HEK293 (cell line): ENCODE data around the gene ADIG.

Source experiments
- CTCF ChIA-PET: fragments of 350-600 bp; formaldehyde crosslinking; extraction: SDS; loops from one replicate; lab custom pipeline; 2021; ENCODE audit warnings: antibody characterized with exemption; lab: Yijun Ruan, JAX
- POLR2A ChIA-PET: fragments of 300-600 bp; formaldehyde crosslinking; extraction: SDS; loops from one replicate; lab custom pipeline; 2020; ENCODE audit warnings: antibody characterized with exemption, inconsistent platforms; lab: Yijun Ruan, JAX
- H3K27ac ChIP-seq: fragments of 200-500 bp; sonication (Bioruptor generic); 2 replicates; pipeline ENCODE4 v1.5.1; 2014; ENCODE audit warnings: low read depth, low read length, control low read depth, inconsistent platforms; ENCODE audit errors: extremely low read depth
- H3K36me3 ChIP-seq, 2 experiments: fragments of 200-500 bp in 1 of 2; sonication (Bioruptor generic) in 1 of 2; 1 replicate in 1 of 2; 2 replicates in 1 of 2; pipeline ENCODE4 v1.5.1; 2014 to 2017; ENCODE audit warnings: inconsistent platforms in 2 of 2, low read length in 2 of 2; ENCODE audit not compliant: control insufficient read depth in 2 of 2, insufficient read depth in 1 of 2
- H3K4me1 ChIP-seq: fragments of 200-500 bp; sonication (Bioruptor generic); 2 replicates; pipeline ENCODE4 v1.5.1; 2014; ENCODE audit warnings: mild to moderate bottlenecking, low read length, inconsistent platforms; ENCODE audit not compliant: control insufficient read depth, insufficient read depth
- H3K4me3 ChIP-seq: 2 replicates; pipeline ENCODE4 v1.5.1; 2011; ENCODE audit warnings: low read depth, mild to moderate bottlenecking, control low read depth, low read length, moderate library complexity
- H3K9me3 ChIP-seq: fragments of 200-500 bp; sonication (Bioruptor generic); 2 replicates; pipeline ENCODE4 v1.5.1; 2014; ENCODE audit warnings: low read depth, low read length, inconsistent platforms; ENCODE audit not compliant: control insufficient read depth, insufficient read depth
- AEBP2 ChIP-seq: fragments of 450-650 bp; formaldehyde crosslinking; IDR thresholded peaks from 2 replicates; pipeline ENCODE4 v1.5.1; 2016; ENCODE audit warnings: missing biosample characterization, missing genetic modification characterization, borderline replicate concordance
- ATF2 ChIP-seq: fragments of 450-650 bp; formaldehyde crosslinking; IDR thresholded peaks from 2 replicates; pipeline ENCODE4 v1.5.1; 2016; ENCODE audit warnings: missing biosample characterization, missing genetic modification characterization, low read depth
- GLI2 ChIP-seq: fragments of 450-650 bp; formaldehyde crosslinking; IDR thresholded peaks from 2 replicates; pipeline ENCODE4; 2017; ENCODE audit warnings: missing biosample characterization, missing genetic modification characterization, low read depth, borderline replicate concordance
- HOXC10 ChIP-seq: sonication (generic); formaldehyde crosslinking; IDR thresholded peaks from 2 replicates; pipeline ENCODE4 v1.8.1; 2023; ENCODE audit warnings: mild to moderate bottlenecking, missing genetic modification reagents
- OVOL3 ChIP-seq: fragments of 450-650 bp; formaldehyde crosslinking; IDR thresholded peaks from 2 replicates; pipeline ENCODE4 v1.5.1; 2016; ENCODE audit warnings: missing biosample characterization, missing genetic modification characterization
- PRDM6 ChIP-seq: fragments of 450-650 bp; formaldehyde crosslinking; IDR thresholded peaks from 2 replicates; pipeline ENCODE4 v1.5.1; 2017; ENCODE audit warnings: missing biosample characterization, missing genetic modification characterization
- SCRT1 ChIP-seq: fragments of 450-650 bp; formaldehyde crosslinking; IDR thresholded peaks from 2 replicates; pipeline ENCODE4 v1.5.1; 2016; ENCODE audit warnings: missing biosample characterization, missing genetic modification characterization, borderline replicate concordance
- SCRT2 ChIP-seq: fragments of 450-650 bp; formaldehyde crosslinking; IDR thresholded peaks from 2 replicates; pipeline ENCODE4 v1.5.1; 2016; ENCODE audit warnings: missing biosample characterization, missing genetic modification characterization
- SETDB1 ChIP-seq: IDR thresholded peaks from one replicate; pipeline ENCODE4 v1.6.1; 2017; ENCODE audit warnings: mild to moderate bottlenecking, low read length, moderate library complexity, mixed read lengths; ENCODE audit not compliant: insufficient read length
- SP3 ChIP-seq: fragments of 450-650 bp; formaldehyde crosslinking; IDR thresholded peaks from 2 replicates; pipeline ENCODE4 v1.5.1; 2016; ENCODE audit warnings: missing biosample characterization, missing genetic modification characterization
- TRIM28 ChIP-seq: IDR thresholded peaks from 2 replicates; pipeline ENCODE4 v1.6.1; 2011; ENCODE audit warnings: low read length, control low read depth, borderline replicate concordance
- YY2 ChIP-seq: fragments of 450-650 bp; formaldehyde crosslinking; IDR thresholded peaks from 2 replicates; pipeline ENCODE4 v1.5.1; 2016; ENCODE audit warnings: missing biosample characterization, missing genetic modification characterization
- ZBTB1 ChIP-seq: fragments of 450-650 bp; formaldehyde crosslinking; IDR thresholded peaks from 2 replicates; pipeline ENCODE4 v1.5.1; 2016; ENCODE audit warnings: missing biosample characterization, missing genetic modification characterization
- ZBTB21 ChIP-seq: fragments of 450-650 bp; formaldehyde crosslinking; IDR thresholded peaks from 2 replicates; pipeline ENCODE4 v1.5.1; 2017; ENCODE audit warnings: missing biosample characterization, missing genetic modification characterization
- ZBTB8A ChIP-seq: fragments of 450-650 bp; formaldehyde crosslinking; IDR thresholded peaks from 2 replicates; pipeline ENCODE4 v1.5.1; 2016; ENCODE audit warnings: missing biosample characterization, missing genetic modification characterization
- ZNF155 ChIP-seq: fragments of 450-650 bp; formaldehyde crosslinking; IDR thresholded peaks from 2 replicates; pipeline ENCODE4 v1.5.1; 2016; ENCODE audit warnings: missing biosample characterization, missing genetic modification characterization
- ZNF26 ChIP-seq: fragments of 450-650 bp; formaldehyde crosslinking; IDR thresholded peaks from 2 replicates; pipeline ENCODE4 v1.5.1; 2016; ENCODE audit warnings: missing biosample characterization, missing genetic modification characterization
- ZNF354C ChIP-seq: fragments of 450-650 bp; formaldehyde crosslinking; IDR thresholded peaks from 2 replicates; pipeline ENCODE4 v1.5.1; 2016; ENCODE audit warnings: missing biosample characterization, missing genetic modification characterization, low read depth, borderline replicate concordance
- ZNF473 ChIP-seq: fragments of 450-650 bp; formaldehyde crosslinking; IDR thresholded peaks from 2 replicates; pipeline ENCODE4 v1.5.1; 2017; ENCODE audit warnings: missing biosample characterization, missing genetic modification characterization
- ZNF514 ChIP-seq: fragments of 450-650 bp; formaldehyde crosslinking; IDR thresholded peaks from 2 replicates; pipeline ENCODE4 v1.5.1; 2016; ENCODE audit warnings: missing biosample characterization, missing genetic modification characterization
- ZNF555 ChIP-seq: fragments of 450-650 bp; formaldehyde crosslinking; conservative IDR thresholded peaks from 2 replicates; pipeline ENCODE4 v1.5.1; 2017; ENCODE audit warnings: missing biosample characterization, mild to moderate bottlenecking, missing genetic modification characterization, inconsistent platforms
- ZNF596 ChIP-seq: fragments of 450-650 bp; IDR thresholded peaks from 2 replicates; pipeline ENCODE4 v1.5.0; 2018; ENCODE audit warnings: missing biosample characterization, mild to moderate bottlenecking, missing genetic modification characterization, moderate library complexity
- ZNF610 ChIP-seq: fragments of 450-650 bp; formaldehyde crosslinking; IDR thresholded peaks from 2 replicates; pipeline ENCODE4 v1.5.1; 2016; ENCODE audit warnings: missing biosample characterization, missing genetic modification characterization, borderline replicate concordance
- ZNF639 ChIP-seq: fragments of 450-650 bp; formaldehyde crosslinking; IDR thresholded peaks from 2 replicates; pipeline ENCODE4 v1.5.1; 2016; ENCODE audit warnings: missing biosample characterization, missing genetic modification characterization
- ZNF654 ChIP-seq: fragments of 450-650 bp; formaldehyde crosslinking; IDR thresholded peaks from 2 replicates; pipeline ENCODE4 v1.5.1; 2016; ENCODE audit warnings: low read depth, missing biosample characterization, missing genetic modification characterization
- ZNF660 ChIP-seq: fragments of 450-650 bp; IDR thresholded peaks from 2 replicates; pipeline ENCODE4 v1.5.1; 2018; ENCODE audit warnings: missing biosample characterization, mild to moderate bottlenecking, missing genetic modification characterization
- ZNF670 ChIP-seq: fragments of 450-650 bp; formaldehyde crosslinking; IDR thresholded peaks from 2 replicates; pipeline ENCODE4 v1.5.1; 2016; ENCODE audit warnings: missing biosample characterization, missing genetic modification characterization, low read depth
- ZNF777 ChIP-seq: fragments of 450-650 bp; formaldehyde crosslinking; IDR thresholded peaks from 2 replicates; pipeline ENCODE4 v1.5.1; 2017; ENCODE audit warnings: missing biosample characterization, missing genetic modification characterization, borderline replicate concordance
- ZNF843 ChIP-seq: fragments of 450-650 bp; formaldehyde crosslinking; IDR thresholded peaks from 2 replicates; pipeline ENCODE4 v1.5.1; 2016; ENCODE audit warnings: missing biosample characterization, missing genetic modification characterization
- ZSCAN4 ChIP-seq: fragments of 450-650 bp; formaldehyde crosslinking; IDR thresholded peaks from 2 replicates; pipeline ENCODE4 v1.5.1; 2017; ENCODE audit warnings: missing biosample characterization, missing genetic modification characterization
- ZXDB ChIP-seq: fragments of 450-650 bp; formaldehyde crosslinking; IDR thresholded peaks from 2 replicates; pipeline ENCODE4 v1.5.1; 2016; ENCODE audit warnings: missing biosample characterization, missing genetic modification characterization

ADIG gene

GRCh38 chr20:38589967-38590675 lies 9.1 kb downstream of the ADIG start:
- Histone ChIP-seq H3K9me3 (no peaks in the 10 kb centered on the region), H3K4me1 (no peaks in the 10 kb centered on the region), H3K36me3 (no peaks in the 10 kb centered on the region), H3K4me3 (no peak overlapping the region), H3K27ac (no peak overlapping the region)
- CTCF ChIA-PET, result no interaction called here
- POLR2A ChIA-PET, result no interaction called here
- no peak for TF ChIP-seq ATF2 (tag by site-specific recombination)
- TF ChIP-seq ZNF610 (tag by site-specific recombination), result no peak
- no peak for TF ChIP-seq ZNF843 (tag by site-specific recombination)
- no peak for TF ChIP-seq HOXC10 (CRISPR knock-in tag)
- no peak for TF ChIP-seq ZNF26 (tag by site-specific recombination)
- TF ChIP-seq ZNF514, result peak; percentile 50; the same call in 1 of the 2 replicates
- no peak for TF ChIP-seq ZXDB (tag by site-specific recombination)
- no peak for TF ChIP-seq ZBTB1 (tag by site-specific recombination)
- TF ChIP-seq YY2 (tag by site-specific recombination), result no peak
- 0 out of 2 replicates have a peak, but pooled peaks have one; percentile 50 for TF ChIP-seq ZNF473 (tag by site-specific recombination)
- no peak for TF ChIP-seq ZNF354C (tag by site-specific recombination)
- TF ChIP-seq ZNF555 (tag by site-specific recombination), result no peak
- TF ChIP-seq SCRT2 (tag by site-specific recombination), result no peak
- TF ChIP-seq PRDM6 (tag by site-specific recombination), result no peak
- no peak for TF ChIP-seq AEBP2 (tag by site-specific recombination)
- peak; percentile 98 for TF ChIP-seq ZSCAN4 (tag by site-specific recombination)
- TF ChIP-seq ZNF155 (tag by site-specific recombination), result no peak
- TF ChIP-seq ZNF660 (tag by site-specific recombination), result no peak
- no peak for TF ChIP-seq ZBTB21 (tag by site-specific recombination)
- TF ChIP-seq TRIM28, result no peak
- TF ChIP-seq ZNF654, result no peak
- TF ChIP-seq ZNF670 (tag by site-specific recombination), result 0 out of 2 replicates have a peak, but pooled peaks have one; percentile 12
- TF ChIP-seq ZNF639 (tag by site-specific recombination), result no peak
- TF ChIP-seq SCRT1 (tag by site-specific recombination), result no peak
- no peak for TF ChIP-seq SETDB1
- TF ChIP-seq ZNF777 (tag by site-specific recombination), result no peak
- no peak for TF ChIP-seq ZBTB8A (tag by site-specific recombination)
- no peak for TF ChIP-seq GLI2 (tag by site-specific recombination)
- TF ChIP-seq ZNF596 (tag by site-specific recombination), result no peak
- no peak for TF ChIP-seq SP3 (tag by site-specific recombination)
- TF ChIP-seq OVOL3, result no peak
